ENCODE results near the gene ANKRD2. TPM values are rescaled to one million over a fixed set of nuclear protein-coding genes. Genes with fewer than 3 reads are reported as not detected.

The ANKRD2 gene
- total and polyA plus RNA-seq, 2 donors from 2014 or later: 3.6 to 10.0 TPM

DNA sequence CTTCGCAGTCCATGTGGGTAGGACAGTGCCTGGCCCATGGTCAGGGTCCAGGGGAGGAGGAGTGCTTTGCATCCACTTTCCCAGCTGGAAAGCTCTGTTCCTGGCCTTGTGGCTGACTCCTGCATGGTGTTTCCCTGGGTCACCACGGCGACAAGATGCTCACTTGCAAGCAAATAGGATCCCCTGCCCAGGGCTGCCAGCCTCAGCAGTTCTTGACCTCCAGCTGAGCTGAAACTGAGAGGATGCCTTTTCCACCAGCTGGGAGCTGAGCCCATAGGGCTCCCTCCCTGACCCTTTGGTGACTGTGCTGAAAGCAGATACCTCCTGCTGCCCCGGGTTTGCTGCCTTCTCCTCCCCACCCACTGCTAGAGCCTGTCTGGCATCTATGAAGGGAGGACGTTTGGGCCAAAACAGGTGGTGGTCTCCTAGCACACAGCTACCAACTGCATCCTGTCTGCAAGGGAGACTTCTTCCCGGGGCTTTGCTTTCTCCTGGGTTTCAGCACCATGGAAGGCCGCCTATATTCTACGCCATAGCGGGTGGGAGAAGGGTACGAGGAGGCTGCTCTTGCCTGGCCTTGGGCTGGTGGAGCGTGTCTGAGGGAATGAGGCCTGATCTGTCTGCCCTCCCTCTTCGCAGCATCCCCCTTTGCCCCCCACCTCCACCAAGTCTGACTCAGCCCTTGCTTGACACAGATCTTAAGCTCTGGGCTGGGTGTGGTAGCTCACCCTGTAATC lies 39.5 kb upstream of the ANKRD2 start:
- FAIRE-seq (no peak), DNase-seq (peak in 4 of 5 donors; percentile 78 to 87 (median 84))
- Histone ChIP-seq H3K4me3 (ENCODE audit: low read length in 3 of 3) (no peak overlapping the region), H3K36me3 (ENCODE audit: control insufficient read depth in 2 of 3, insufficient read depth in 3 of 3, low read length in 3 of 3) (no peaks in the 10 kb centered on the region), H3K27me3 (ENCODE audit: control insufficient read depth, insufficient read depth, low read length) (no peaks in the 10 kb centered on the region), H3K9me3 (ENCODE audit: control insufficient read depth in 2 of 3, insufficient read depth in 1 of 3, low read length in 3 of 3) (no peaks in the 10 kb centered on the region), H3K27ac (ENCODE audit: low read depth in 2 of 2, low read length in 2 of 2) (no peak overlapping the region), H3K4me1 (ENCODE audit: control insufficient read depth in 2 of 3, insufficient read depth in 2 of 3, low read depth in 1 of 3, low read length in 3 of 3) (peaks cover 0 to 6% (median 0%) of the 10 kb centered on the region in 3 donors), H3K9ac (ENCODE audit: low read length in 3 of 3) (no peak overlapping the region)
- intact Hi-C loops (cut with DNase I): no loop called here
- TF ChIP-seq, protein P1, sequence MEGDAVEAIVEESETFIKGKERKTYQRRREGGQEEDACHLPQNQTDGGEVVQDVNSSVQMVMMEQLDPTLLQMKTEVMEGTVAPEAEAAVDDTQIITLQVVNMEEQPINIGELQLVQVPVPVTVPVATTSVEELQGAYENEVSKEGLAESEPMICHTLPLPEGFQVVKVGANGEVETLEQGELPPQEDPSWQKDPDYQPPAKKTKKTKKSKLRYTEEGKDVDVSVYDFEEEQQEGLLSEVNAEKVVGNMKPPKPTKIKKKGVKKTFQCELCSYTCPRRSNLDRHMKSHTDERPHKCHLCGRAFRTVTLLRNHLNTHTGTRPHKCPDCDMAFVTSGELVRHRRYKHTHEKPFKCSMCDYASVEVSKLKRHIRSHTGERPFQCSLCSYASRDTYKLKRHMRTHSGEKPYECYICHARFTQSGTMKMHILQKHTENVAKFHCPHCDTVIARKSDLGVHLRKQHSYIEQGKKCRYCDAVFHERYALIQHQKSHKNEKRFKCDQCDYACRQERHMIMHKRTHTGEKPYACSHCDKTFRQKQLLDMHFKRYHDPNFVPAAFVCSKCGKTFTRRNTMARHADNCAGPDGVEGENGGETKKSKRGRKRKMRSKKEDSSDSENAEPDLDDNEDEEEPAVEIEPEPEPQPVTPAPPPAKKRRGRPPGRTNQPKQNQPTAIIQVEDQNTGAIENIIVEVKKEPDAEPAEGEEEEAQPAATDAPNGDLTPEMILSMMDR (IDR thresholded peaks at IDR 0.05; ENCODE audit: borderline replicate concordance, extremely low read depth, insufficient read depth): no peak

DNA sequence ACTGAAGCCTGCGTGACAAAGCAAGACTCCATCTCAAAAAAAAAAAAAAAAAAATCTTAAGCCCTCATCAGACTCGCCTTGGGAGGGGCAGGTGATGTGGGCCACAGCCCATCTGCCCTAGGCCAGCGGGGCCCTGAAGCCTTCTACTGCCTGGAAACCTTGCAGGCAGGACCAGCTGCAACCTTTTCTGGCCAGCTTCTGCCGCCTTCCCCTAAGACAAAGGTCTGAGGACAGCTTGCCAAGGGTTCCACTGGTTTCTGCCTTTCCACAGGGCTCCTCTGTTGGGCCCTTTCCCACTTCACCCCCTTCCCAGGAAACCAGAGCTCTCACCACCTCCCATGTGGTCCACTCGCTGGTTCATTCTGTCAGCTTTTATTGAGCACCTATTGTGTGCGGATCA lies 38.7 kb upstream of the ANKRD2 start:
- DNase-seq (no peak), FAIRE-seq (no peak)
- Histone ChIP-seq H3K4me1 (ENCODE audit: control insufficient read depth in 2 of 3, insufficient read depth in 2 of 3, low read depth in 1 of 3, low read length in 3 of 3) (peaks cover 0 to 11% (median 6%) of the 10 kb centered on the region in 3 donors), H3K36me3 (ENCODE audit: control insufficient read depth in 2 of 3, insufficient read depth in 3 of 3, low read length in 3 of 3) (no peaks in the 10 kb centered on the region), H3K9me3 (ENCODE audit: control insufficient read depth in 2 of 3, insufficient read depth in 1 of 3, low read length in 3 of 3) (no peaks in the 10 kb centered on the region), H3K4me3 (ENCODE audit: low read length in 3 of 3) (no peak overlapping the region), H3K9ac (ENCODE audit: low read length in 3 of 3) (no peak overlapping the region), H3K27ac (ENCODE audit: low read depth in 2 of 2, low read length in 2 of 2) (no peak overlapping the region), H3K27me3 (ENCODE audit: control insufficient read depth, insufficient read depth, low read length) (no peaks in the 10 kb centered on the region)
- TF ChIP-seq, protein P1 (IDR thresholded peaks at IDR 0.05; ENCODE audit: borderline replicate concordance, extremely low read depth, insufficient read depth): no peak
- intact Hi-C loops (cut with DNase I): no loop called here

DNA sequence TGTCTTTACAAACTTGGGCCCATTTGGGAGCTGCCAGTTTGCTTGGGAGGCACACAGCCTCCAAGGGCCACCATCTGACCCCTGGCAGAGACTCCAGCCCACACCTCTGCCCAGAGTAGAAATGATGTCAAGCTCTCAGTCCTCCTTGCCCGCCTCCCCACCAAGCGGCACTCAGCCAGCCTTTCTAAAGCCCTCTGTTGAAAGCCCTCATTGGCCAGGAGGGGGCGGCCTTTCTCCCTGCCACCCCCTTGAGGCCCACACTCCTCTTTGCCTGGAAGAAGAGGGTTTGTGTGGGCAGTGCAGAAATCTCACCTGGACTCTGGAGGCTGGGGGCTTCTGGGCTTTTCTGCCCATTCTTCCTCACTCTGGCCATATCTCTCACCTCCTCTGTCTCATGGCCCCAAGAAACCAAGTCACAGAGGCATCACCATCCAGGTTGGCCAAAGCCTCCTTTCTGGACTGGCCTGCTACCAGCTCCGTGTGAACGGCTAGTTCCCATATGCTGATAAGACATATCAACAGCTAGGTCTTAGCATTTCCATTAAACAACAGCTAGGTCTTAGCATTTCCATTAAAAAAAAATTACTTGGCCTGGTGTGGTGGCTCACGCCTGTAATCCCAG lies 37.7 kb upstream of the ANKRD2 start:
- no peak overlapping the region for H3K27ac ChIP-seq (ENCODE audit: low read depth in 2 of 2, low read length in 2 of 2)
- no peaks in the 10 kb centered on the region for H3K9me3 ChIP-seq (ENCODE audit: control insufficient read depth in 2 of 3, insufficient read depth in 1 of 3, low read length in 3 of 3)
- FAIRE-seq: no peak
- no peak overlapping the region for H3K4me3 ChIP-seq (ENCODE audit: low read length in 3 of 3)
- no peak for DNase-seq
- TF ChIP-seq, protein P1 (IDR thresholded peaks at IDR 0.05; ENCODE audit: borderline replicate concordance, extremely low read depth, insufficient read depth): peak; percentile 36
- no peaks in the 10 kb centered on the region for H3K27me3 ChIP-seq (ENCODE audit: control insufficient read depth, insufficient read depth, low read length)
- no peak overlapping the region for H3K9ac ChIP-seq (ENCODE audit: low read length in 3 of 3)
- intact Hi-C loops (cut with DNase I): no loop called here
- H3K36me3 ChIP-seq (ENCODE audit: control insufficient read depth in 2 of 3, insufficient read depth in 3 of 3, low read length in 3 of 3): no peaks in the 10 kb centered on the region
- peaks cover 0 to 12% (median 9%) of the 10 kb centered on the region in 3 donors for H3K4me1 ChIP-seq (ENCODE audit: control insufficient read depth in 2 of 3, insufficient read depth in 2 of 3, low read depth in 1 of 3, low read length in 3 of 3)

Measured in kidney (tissue), 14 donors.